GM19452 (cell line): ENCODE results near the gene JKAMP.

Experiments used
- ATAC-seq: cut with Tn5 transposase; IDR thresholded peaks from one replicate; pipeline ENCODE4 v1.9.1; 2021; ENCODE audit not compliant: unreplicated experiment

The JKAMP gene

DNA sequence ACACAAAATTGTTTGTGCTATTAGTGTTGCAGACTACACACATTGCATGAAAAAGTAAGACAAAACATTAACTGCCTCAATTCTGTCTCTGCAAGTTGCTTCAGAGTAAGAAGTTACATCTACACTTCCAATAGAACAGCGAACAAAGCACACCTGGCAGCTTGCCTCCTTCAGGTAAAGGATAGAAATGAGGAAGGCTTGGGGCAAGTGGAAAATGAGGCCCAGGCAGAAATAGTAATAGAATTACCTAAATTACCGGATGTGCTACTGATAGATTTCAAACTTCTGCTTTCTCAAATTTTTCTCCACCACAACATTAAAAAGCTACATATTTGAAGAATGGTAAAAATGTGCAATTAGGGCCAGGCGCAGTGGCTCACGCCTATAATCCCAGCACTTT lies 54.6 kb downstream of the JKAMP start:
- ATAC-seq, result no peak

DNA sequence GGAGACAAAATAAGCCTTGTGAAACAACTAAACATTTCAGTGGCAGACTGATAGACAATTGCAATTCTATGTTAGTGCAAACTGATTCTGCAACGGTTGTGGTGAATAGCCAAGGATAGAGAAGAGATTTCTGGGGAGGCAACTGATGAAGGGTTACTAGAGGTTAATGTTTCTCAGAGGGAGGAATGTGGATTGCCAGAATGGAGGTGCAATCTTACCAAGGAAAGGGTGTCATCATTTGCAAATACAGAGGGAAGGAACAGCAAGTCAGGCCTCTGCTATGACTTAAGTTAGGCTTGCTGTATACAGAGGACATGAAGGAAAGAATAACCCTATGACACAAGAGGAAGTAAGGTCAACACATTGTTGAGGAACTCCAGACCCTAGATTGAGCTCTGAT lies 56.5 kb downstream of the JKAMP start:
- ATAC-seq, result no peak

DNA sequence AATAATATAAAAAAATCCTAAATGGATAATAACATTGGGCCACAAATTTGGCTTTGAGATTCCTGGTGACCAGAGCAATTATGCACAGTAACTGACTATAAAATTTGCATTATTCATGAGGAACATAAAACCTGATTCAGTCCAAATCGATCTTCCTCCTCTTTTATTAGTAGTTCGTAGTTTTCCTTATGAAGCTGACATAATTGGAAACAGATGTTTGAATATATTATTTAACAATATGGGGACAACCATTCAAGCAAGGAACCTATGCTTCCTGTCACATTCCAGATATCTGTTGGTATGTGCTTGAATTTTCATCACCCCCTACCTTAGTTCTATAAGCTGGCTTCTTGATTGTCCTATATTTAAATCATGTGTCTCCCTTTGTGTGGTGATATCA lies 57.4 kb downstream of the JKAMP start:
- ATAC-seq, result no peak

DNA sequence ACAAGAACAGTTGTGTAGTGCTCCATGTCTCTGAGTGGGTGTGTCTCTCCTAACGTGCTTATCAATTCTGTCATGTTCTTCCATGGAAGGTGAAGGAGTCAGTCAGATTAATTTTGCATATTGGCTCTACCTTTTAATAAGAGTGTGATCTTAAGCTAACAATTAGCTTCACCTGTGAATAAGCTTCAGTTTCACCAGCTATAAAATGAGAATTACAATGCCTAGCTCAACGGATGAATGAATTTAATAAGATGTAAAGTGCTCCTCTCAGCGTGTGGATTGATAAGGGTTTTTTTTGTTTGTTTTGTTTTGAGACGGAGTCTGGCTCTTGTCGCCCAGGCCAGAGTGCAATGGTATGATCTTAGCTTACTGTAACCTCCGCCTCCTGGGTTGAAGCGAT lies 59.6 kb downstream of the JKAMP start:
- no peak for ATAC-seq

DNA sequence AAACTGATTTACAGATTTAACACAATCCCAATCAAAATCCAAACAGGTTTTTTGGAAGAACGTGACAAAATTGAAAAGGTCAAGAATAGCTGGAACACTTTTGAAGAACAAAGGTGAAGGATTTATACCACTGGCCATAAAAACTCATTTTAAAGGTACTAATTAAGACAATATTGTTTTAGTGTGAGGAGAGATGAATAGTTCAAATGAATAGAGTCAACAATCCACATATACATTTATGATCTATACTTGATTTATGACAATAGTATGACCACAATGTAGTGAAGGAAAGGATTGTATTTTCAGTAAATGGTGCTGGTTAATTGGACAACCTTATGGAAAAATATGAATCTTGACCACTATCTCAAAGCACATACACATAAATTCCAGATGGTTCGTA lies 63.0 kb downstream of the JKAMP start:
- ATAC-seq, result no peak
